Stimulated activated CD8-positive, alpha-beta memory T cell treated with anti-CD3 and anti-CD28 coated beads, Interleukin-4, amount 100 ng/mL, for 1 hour (primary cell): ENCODE data around the gene CYB561D2.

Experiments
- DNase-seq, 2 donors: peaks; one replicate each; pipeline ENCODE4 v3.0.0-alpha.2; 2020; ENCODE audit warnings: low read depth in 2 of 2, low spot score in 1 of 2

Gene CYB561D2

GRCh38 chr3:50341996-50342650, 8.5 kb upstream of the CYB561D2 start:
- no peak for DNase-seq

DNA sequence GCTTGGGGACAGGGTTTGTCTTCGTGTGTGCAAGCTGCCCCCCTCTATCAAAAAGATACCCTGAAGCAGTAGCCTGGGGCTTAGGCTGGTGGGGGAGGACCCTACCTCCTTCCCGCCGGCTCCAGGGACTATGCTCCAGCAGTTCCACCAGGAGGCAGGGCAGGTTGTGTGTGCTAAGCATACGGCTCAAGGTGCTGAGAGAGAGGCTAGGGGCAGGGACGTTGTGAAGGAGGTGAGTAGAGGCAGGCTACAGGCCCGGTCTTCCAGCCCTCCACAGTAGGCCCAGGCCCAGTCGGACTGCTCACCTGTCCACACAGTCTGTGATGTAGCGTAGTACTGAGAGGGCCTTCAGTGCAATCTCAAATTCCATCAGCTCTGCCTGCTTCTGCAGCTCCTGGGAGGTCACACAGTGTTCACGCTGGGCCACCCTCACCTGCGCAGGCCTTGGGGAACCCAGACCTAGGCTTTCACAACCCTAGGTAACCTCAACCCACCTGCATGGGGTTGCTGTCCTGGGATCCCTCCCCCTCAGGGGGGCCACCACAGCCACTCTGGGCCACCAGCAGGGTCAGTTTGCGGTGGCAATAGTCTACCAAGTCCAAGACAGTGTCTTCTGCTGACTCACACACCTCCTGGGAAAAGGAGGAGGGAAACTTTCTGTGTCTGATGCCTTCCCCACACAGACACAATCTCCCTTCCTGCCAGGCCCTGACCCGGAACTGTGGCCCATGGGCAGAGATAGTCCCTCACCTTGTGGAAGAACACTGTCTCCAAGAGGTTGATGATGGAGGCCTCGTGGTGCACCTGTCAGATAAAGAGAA, 7.6 kb upstream of the CYB561D2 start:
- DNase-seq, result no peak

GRCh38 chr3:50345008-50345407, 5.7 kb upstream of the CYB561D2 start:
- no peak for DNase-seq

GRCh38 chr3:50345586-50346234, 5.0 kb upstream of the CYB561D2 start, which contains the start of gene ZMYND10:
ZMYND10 (minus strand) TSS chr3:50345732; CDS start chr3:50345579, 153 bp downstream.
- peak in 1 of 2 donors; percentile 60 for DNase-seq

DNA sequence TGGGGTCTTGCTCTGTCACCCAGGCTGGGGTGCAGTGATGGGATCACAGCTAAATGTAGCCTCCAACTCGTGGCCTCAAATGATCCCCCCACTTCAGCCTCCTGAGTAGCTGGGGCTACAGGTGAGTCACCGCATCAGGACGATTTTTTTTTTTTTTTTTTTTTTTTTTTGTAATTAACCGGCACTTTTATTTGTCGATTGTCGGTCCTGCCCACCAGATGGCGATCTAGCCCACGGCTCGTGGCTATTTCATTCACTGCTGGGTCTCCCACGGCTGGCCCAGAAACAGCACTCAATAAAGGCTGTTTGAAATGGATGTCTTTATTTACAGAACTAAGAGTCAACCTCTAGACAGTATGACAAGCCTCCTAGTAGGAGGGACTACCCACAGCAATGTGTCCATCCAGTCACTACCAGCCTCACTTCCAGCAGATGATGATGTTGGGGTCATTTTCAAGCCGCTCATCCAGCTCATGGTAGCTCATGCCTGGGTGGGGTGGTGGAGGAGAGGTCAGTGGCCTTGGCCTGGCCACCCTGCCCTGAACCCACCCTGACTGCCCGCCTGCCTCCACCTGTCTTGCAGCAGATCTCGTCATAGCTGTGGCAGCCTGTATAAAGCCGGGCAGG, 3.4 kb upstream of the CYB561D2 start:
- peak in 1 of 2 donors; percentile 61 for DNase-seq

DNA sequence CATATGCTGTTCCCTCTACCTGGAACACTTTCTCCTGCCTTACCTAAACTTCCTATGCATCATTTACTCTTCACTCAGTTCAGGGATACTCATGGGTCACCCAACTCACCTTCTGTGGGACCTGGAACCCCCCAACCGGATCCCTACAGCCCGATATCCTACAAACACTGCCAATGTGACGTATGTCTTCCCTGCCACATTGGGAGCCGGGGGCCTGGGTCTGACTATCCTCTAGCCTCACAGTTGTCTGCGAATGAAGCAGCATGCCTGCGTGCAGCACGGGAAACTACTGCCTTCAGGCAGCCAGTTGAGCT, 492 bp upstream of the CYB561D2 start:
- DNase-seq, result no peak

DNA sequence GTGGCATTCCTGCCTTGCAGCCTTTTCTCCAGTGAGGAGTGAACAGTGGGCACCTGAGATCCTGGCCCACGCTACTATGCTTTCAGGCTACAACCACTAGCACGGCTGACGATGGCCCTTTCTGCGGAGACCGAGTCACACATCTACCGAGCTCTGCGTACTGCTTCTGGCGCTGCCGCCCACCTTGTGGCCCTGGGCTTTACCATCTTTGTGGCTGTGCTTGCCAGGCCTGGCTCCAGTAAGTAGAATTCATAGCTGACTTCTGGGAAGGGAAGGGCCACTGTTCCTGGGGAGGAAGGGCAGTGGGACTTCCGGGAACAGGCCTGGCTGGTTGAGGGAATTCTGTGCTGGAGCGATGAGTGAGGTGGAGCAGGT, 648 bp downstream of the CYB561D2 start:
- DNase-seq, result no peak

- no peak for DNase-seq
Measured at GRCh38 chr3:50352781-50353180, 2.1 kb downstream of the CYB561D2 start.

DNA sequence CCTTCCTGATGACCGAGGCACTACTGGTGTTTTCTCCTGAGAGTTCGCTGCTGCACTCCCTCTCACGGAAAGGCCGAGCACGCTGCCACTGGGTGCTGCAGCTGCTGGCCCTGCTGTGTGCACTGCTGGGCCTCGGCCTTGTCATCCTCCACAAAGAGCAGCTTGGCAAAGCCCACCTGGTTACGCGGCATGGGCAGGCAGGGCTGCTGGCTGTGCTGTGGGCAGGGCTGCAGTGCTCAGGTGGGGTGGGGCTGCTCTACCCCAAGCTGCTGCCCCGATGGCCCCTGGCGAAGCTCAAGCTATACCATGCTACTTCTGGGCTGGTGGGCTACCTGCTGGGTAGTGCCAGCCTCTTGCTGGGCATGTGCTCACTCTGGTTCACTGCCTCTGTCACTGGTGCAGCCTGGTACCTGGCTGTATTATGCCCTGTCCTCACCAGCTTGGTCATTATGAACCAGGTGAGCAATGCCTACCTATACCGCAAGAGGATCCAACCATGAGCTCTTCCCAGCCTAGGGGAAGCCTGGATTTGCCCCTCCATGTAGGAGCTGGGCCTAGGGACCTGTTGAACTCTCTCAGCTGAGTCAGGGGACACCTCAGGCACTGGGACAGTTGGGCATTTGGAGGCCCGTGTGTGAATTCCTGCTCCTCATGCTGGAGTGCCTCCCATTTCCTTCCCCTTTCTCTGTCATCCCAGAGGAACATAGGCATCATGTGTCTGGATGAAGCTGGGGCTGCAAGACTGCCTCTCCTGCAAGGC, 2.8 kb downstream of the CYB561D2 start:
- no peak for DNase-seq

DNA sequence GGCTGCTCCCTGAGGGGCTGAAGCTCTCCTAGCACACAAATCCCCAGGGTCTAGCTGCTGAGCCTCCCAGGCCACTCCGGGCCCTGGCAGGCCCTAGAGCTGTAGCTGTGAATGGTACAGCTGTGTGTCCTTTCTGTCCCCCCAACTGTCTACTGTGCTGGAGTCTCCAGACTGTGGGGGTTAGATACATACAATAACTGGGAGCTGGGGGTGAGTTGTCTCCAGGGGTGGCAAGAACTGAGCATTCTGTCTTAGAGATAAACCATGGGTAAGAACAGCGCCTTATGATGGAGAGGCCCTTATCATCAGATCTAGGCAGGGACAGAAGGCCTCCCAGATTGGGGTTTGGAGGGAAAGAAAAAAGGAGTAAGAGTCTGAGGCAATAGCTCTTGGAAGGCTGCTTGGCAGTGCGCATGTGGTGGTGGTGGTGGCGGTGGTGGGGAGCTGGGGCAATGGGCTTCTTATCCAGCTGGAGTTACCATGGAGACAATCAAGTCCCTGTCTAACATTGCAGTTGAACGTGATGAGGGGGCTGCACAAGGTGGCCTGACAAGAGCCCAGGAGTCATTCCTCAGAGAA, 3.6 kb downstream of the CYB561D2 start:
- DNase-seq, result no peak

DNA sequence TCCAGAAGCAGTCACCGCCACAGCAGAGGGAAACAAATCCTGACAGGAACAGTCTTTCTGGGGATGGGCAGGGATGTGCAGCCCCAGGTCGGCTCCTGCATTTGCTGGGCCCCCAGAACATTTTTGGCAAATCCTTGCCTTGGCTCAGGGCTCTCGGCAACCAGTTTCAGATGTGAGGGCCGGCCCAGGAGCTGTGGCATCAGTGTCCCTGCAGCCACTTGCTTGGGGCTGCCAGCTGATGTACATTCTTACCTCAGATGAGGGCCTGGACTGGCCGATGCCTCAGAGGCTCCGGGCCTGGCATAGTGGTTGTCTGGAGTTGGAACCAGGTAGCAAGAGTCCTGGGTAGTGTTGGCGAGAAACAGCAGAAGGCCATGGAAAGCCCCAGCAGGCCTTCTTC, 4.2 kb downstream of the CYB561D2 start:
- no peak for DNase-seq

- DNase-seq, result no peak
Measured at GRCh38 chr3:50355829-50356552, 5.3 kb downstream of the CYB561D2 start.

GRCh38 chr3:50356553-50356952, 5.9 kb downstream of the CYB561D2 start:
- no peak for DNase-seq

GRCh38 chr3:50357481-50357880, 6.8 kb downstream of the CYB561D2 start:
- DNase-seq, result no peak

- DNase-seq, result no peak
Measured at GRCh38 chr3:50358355-50358910, 7.8 kb downstream of the CYB561D2 start.

GRCh38 chr3:50358911-50359759, 8.5 kb downstream of the CYB561D2 start, which contains the start of gene TMEM115:
TMEM115 (minus strand) TSS chr3:50359521; CDS start chr3:50359063, 458 bp downstream.
- peak; percentile 80 to 90 for DNase-seq

DNA sequence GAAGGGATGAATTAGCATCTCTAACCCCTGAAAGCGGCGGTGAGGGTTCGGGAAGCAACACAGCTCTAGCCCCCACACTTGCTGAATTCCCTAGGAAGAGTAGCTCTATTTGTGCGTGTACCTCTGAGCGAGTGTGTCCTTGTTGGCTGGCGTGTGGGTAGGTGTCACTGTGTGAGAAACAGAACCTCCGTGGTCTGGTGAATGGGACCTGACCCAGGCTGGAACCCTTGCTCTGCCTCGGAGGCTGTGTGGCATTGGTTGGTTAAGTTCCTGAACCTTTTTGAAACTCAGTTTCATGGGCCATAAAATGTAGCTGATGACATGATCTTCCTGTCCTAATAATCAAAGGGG, 9.1 kb downstream of the CYB561D2 start:
- no peak for DNase-seq

DNA sequence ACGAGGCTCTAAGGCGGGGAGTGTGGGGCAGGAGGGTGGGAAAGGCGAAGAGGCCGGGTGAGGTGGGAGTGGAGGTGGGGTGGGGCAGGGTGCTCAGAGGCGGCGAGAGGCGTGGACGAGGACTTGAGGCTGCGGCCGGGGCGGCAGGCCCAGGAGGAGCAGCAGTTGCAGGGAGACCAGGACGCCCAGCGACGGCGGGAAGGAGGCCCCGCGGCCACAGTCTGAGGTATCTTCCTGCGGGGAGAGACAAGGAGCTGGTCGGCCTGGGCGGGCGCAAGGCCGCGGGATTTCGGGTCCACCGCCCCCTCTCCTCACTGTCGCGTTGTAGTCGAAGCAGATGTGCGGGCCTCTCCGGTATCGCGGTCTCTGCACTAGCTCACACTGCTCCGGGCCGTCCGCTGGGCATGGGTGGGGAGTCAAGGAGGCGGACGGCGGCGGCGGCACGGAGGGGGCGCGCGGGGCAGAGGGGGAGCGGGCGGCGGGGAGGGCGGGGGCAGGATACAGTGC, 14.0 kb downstream of the CYB561D2 start:
- DNase-seq, result no peak
